Mesenchymal stem cell (in vitro differentiated cells and primary cell): ENCODE measurements around the gene RRP1B.

Experiments
- DNase-seq: peaks from one replicate; pipeline ENCODE4 v3.0.0-alpha.2; 2013
- H2AFZ ChIP-seq: one replicate; pipeline ENCODE4 v1.6.1; 2013; ENCODE audit warnings: low read depth, mild to moderate bottlenecking, control low read depth, inconsistent platforms, low read length, moderate library complexity
- H2AK5ac ChIP-seq: 2 replicates; pipeline ENCODE4 v1.6.1; 2013; ENCODE audit warnings: low read length, moderate library complexity, mild to moderate bottlenecking, inconsistent platforms; ENCODE audit not compliant: severe bottlenecking
- H2BK120ac ChIP-seq: one replicate; pipeline ENCODE4 v1.6.1; 2013; ENCODE audit warnings: low read depth, mild to moderate bottlenecking, inconsistent platforms, low read length, moderate library complexity
- H2BK12ac ChIP-seq, 2 experiments: one replicate each; pipeline ENCODE4 v1.6.1; 2013; ENCODE audit warnings: inconsistent platforms in 2 of 2, low read length in 2 of 2, mild to moderate bottlenecking in 2 of 2, moderate library complexity in 2 of 2, control low read depth in 1 of 2
- H2BK15ac ChIP-seq: one replicate; pipeline ENCODE4 v1.6.1; 2013; ENCODE audit warnings: mild to moderate bottlenecking, low read depth, inconsistent platforms; ENCODE audit not compliant: poor library complexity, severe bottlenecking
- H2BK5ac ChIP-seq: 2 replicates; pipeline ENCODE4 v1.6.1; 2013; ENCODE audit warnings: low read depth, mild to moderate bottlenecking, low read length, control low read depth, inconsistent platforms; ENCODE audit not compliant: poor library complexity, severe bottlenecking
- H3K14ac ChIP-seq, 2 experiments: one replicate each; pipeline ENCODE4 v1.6.1; 2013; ENCODE audit warnings: inconsistent platforms in 2 of 2, low read length in 2 of 2, control low read depth in 1 of 2, mild to moderate bottlenecking in 1 of 2, moderate library complexity in 1 of 2
- H3K18ac ChIP-seq, 2 experiments: one replicate each; pipeline ENCODE4 v1.6.1; 2013; ENCODE audit warnings: inconsistent platforms in 2 of 2, low read length in 2 of 2, control low read depth in 1 of 2, low read depth in 1 of 2, mild to moderate bottlenecking in 1 of 2
- H3K23ac ChIP-seq, 2 experiments: one replicate each; pipeline ENCODE4 v1.6.1; 2013; ENCODE audit warnings: inconsistent platforms in 2 of 2, low read length in 2 of 2, mild to moderate bottlenecking in 2 of 2, moderate library complexity in 2 of 2, control low read depth in 1 of 2
- H3K27ac ChIP-seq: 2 replicates; pipeline ENCODE4 v1.5.1; 2013; ENCODE audit warnings: mild to moderate bottlenecking, moderate library complexity, low read length, control low read depth, inconsistent platforms; ENCODE audit not compliant: poor library complexity, severe bottlenecking
- H3K27me3 ChIP-seq, 2 experiments: 2 replicates each; pipeline versions ENCODE4 v1.6.1 to v1.7.0; 2013; ENCODE audit warnings: low read length in 2 of 2, mild to moderate bottlenecking in 2 of 2, moderate library complexity in 2 of 2, control low read depth in 1 of 2, inconsistent platforms in 1 of 2; ENCODE audit not compliant: control insufficient read depth in 1 of 2, insufficient read depth in 1 of 2
- H3K36me3 ChIP-seq, 2 experiments: 2 replicates each; pipeline versions ENCODE4 v1.6.1 to v1.7.0; 2013; ENCODE audit warnings: low read length in 2 of 2, control low read depth in 1 of 2, inconsistent platforms in 1 of 2, low read depth in 1 of 2, mild to moderate bottlenecking in 1 of 2; ENCODE audit not compliant: insufficient read depth in 2 of 2, control insufficient read depth in 1 of 2
- H3K4ac ChIP-seq, 2 experiments: one replicate each; pipeline ENCODE4 v1.6.1; 2013; ENCODE audit warnings: inconsistent platforms in 2 of 2, low read length in 2 of 2, mild to moderate bottlenecking in 2 of 2, moderate library complexity in 2 of 2, control low read depth in 1 of 2, low read depth in 1 of 2
- H3K4me1 ChIP-seq: 2 replicates; pipeline ENCODE4 v1.6.1; 2013; ENCODE audit warnings: low read depth, low read length, control low read depth; ENCODE audit not compliant: control insufficient read depth, insufficient read depth
- H3K4me2 ChIP-seq: 2 replicates; pipeline ENCODE4 v1.6.1; 2013; ENCODE audit warnings: low read length, mild to moderate bottlenecking, inconsistent platforms; ENCODE audit not compliant: poor library complexity, severe bottlenecking
- H3K4me3 ChIP-seq, 2 experiments: 2 replicates each; pipeline versions ENCODE4 v1.5.1 to v1.7.0; 2013; ENCODE audit warnings: low read length in 2 of 2, mild to moderate bottlenecking in 2 of 2, control low read depth in 1 of 2, low read depth in 1 of 2; ENCODE audit not compliant: insufficient read depth in 1 of 2
- H3K79me1 ChIP-seq: replicated peaks from 2 replicates; pipeline ENCODE4 v1.6.1; 2013; ENCODE audit warnings: mild to moderate bottlenecking, control low read depth, low read length, inconsistent platforms; ENCODE audit not compliant: poor library complexity, severe bottlenecking
- H3K9ac ChIP-seq: 2 replicates; pipeline ENCODE4 v1.7.0; 2013; ENCODE audit warnings: mild to moderate bottlenecking, low read length, moderate library complexity
- H3K9me3 ChIP-seq: 2 replicates; pipeline ENCODE4 v1.7.0; 2013; ENCODE audit warnings: mild to moderate bottlenecking, low read length; ENCODE audit not compliant: control insufficient read depth
- H4K8ac ChIP-seq: one replicate; pipeline ENCODE4 v1.6.1; 2013; ENCODE audit warnings: inconsistent platforms, mild to moderate bottlenecking, low read length, moderate library complexity
- H4K91ac ChIP-seq: one replicate; pipeline ENCODE4 v1.6.1; 2013; ENCODE audit warnings: mild to moderate bottlenecking, low read length, inconsistent platforms
- WGBS: methylation state at CpG from one replicate; pipeline ENCODE4 v1.1.7; 2013; ENCODE audit warnings: mixed read lengths; 5-methylcytosine and 5-hydroxymethylcytosine counted together

The RRP1B gene

GRCh38 chr21:43626390-43626789 lies 33.0 kb upstream of the RRP1B start:
- Histone ChIP-seq H2BK15ac (no peak overlapping the region), H3K4ac (no peak overlapping the region), H2AFZ (no peak overlapping the region), H2BK12ac (no peak overlapping the region), H4K91ac (no peak overlapping the region), H2BK120ac (no peak overlapping the region), H3K4me3 (no peak overlapping the region), H3K36me3 (peaks cover 0 to 3% of the 10 kb centered on the region in 2 experiments), H3K9ac (no peak overlapping the region), H4K8ac (no peak overlapping the region), H3K9me3 (peaks cover 14% of the 10 kb centered on the region), H3K18ac (no peak overlapping the region), H3K23ac (no peak overlapping the region), H2AK5ac (no peak overlapping the region), H3K27ac (no peak overlapping the region), H3K79me1 (no peaks in the 10 kb centered on the region), H3K4me1 (no peaks in the 10 kb centered on the region), H3K27me3 (peaks cover 0 to 7% of the 10 kb centered on the region in 2 experiments), H3K4me2 (no peak overlapping the region), H2BK5ac (no peak overlapping the region), H3K14ac (no peak overlapping the region)
- DNase-seq: peak; percentile 58
- WGBS: 29% methylated on average over 3 of the region's 3 CpGs

GRCh38 chr21:43627527-43627926 lies 31.8 kb upstream of the RRP1B start:
- Histone ChIP-seq H4K91ac (no peak overlapping the region), H2AK5ac (no peak overlapping the region), H3K14ac (no peak overlapping the region), H3K36me3 (peaks cover 3 to 4% of the 10 kb centered on the region in 2 experiments), H2BK15ac (no peak overlapping the region), H2AFZ (no peak overlapping the region), H3K79me1 (no peaks in the 10 kb centered on the region), H3K4ac (no peak overlapping the region), H3K4me3 (no peak overlapping the region), H3K9ac (no peak overlapping the region), H2BK5ac (no peak overlapping the region), H3K27me3 (peaks cover 0 to 7% of the 10 kb centered on the region in 2 experiments), H4K8ac (no peak overlapping the region), H3K18ac (no peak overlapping the region), H2BK120ac (no peak overlapping the region), H2BK12ac (no peak overlapping the region), H3K9me3 (peaks cover 14% of the 10 kb centered on the region), H3K23ac (no peak overlapping the region), H3K4me2 (no peak overlapping the region), H3K4me1 (peaks cover 6% of the 10 kb centered on the region), H3K27ac (no peak overlapping the region)
- no peak for DNase-seq
- WGBS: 62% methylated on average over 2 of the region's 2 CpGs

GRCh38 chr21:43631411-43632107 lies 27.8 kb upstream of the RRP1B start:
- Histone ChIP-seq H4K8ac (peak overlapping the region; percentile 7), H2BK12ac (peak overlapping the region; percentile 32 to 60), H3K4me1 (peaks cover 6% of the 10 kb centered on the region), H3K9me3 (peaks cover 14% of the 10 kb centered on the region), H2BK5ac (no peak overlapping the region), H3K4me2 (no peak overlapping the region), H3K27me3 (no peaks in the 10 kb centered on the region), H4K91ac (peak overlapping the region; percentile 78), H3K9ac (no peak overlapping the region), H3K27ac (no peak overlapping the region), H3K4ac (peak overlapping the region in 1 of 2 experiments; percentile 24), H3K18ac (peak overlapping the region; percentile 4 to 11), H2AFZ (no peak overlapping the region), H2AK5ac (no peak overlapping the region), H3K4me3 (no peak overlapping the region), H3K36me3 (peaks cover 3 to 4% of the 10 kb centered on the region in 2 experiments), H3K23ac (no peak overlapping the region), H3K14ac (peak overlapping the region in 1 of 2 experiments; percentile 35), H3K79me1 (no peaks in the 10 kb centered on the region), H2BK15ac (no peak overlapping the region), H2BK120ac (no peak overlapping the region)
- 92% methylated on average over 14 of the region's 14 CpGs for WGBS
- DNase-seq: no peak

- no peak overlapping the region for H3K4me2 ChIP-seq
- no peak overlapping the region for H2AFZ ChIP-seq
Observed at GRCh38 chr21:43632373-43632905, 26.9 kb upstream of the RRP1B start.

More at GRCh38 chr21:43632373-43632905, 26.9 kb upstream of the RRP1B start:
- peaks cover 3 to 4% of the 10 kb centered on the region in 2 experiments for H3K36me3 ChIP-seq
- H3K9ac ChIP-seq: no peak overlapping the region
- no peaks in the 10 kb centered on the region for H3K79me1 ChIP-seq
- peaks cover 6% of the 10 kb centered on the region for H3K4me1 ChIP-seq
- peak overlapping the region in 1 of 2 experiments; percentile 30 for H3K14ac ChIP-seq
- H3K4me3 ChIP-seq: no peak overlapping the region
- peaks cover 14% of the 10 kb centered on the region for H3K9me3 ChIP-seq
- H3K23ac ChIP-seq: no peak overlapping the region
- H2BK5ac ChIP-seq: no peak overlapping the region
- no peak overlapping the region for H3K27ac ChIP-seq
- H3K27me3 ChIP-seq: no peaks in the 10 kb centered on the region
- DNase-seq: no peak
- no peak overlapping the region for H2BK15ac ChIP-seq
- H2BK120ac ChIP-seq: no peak overlapping the region
- peak overlapping the region; percentile 78 for H4K91ac ChIP-seq
- no peak overlapping the region for H3K18ac ChIP-seq
- 65% methylated on average over 3 of the region's 5 CpGs for WGBS
- H2BK12ac ChIP-seq: peak overlapping the region in 1 of 2 experiments; percentile 32
- H3K4ac ChIP-seq: peak overlapping the region in 1 of 2 experiments; percentile 24
- H2AK5ac ChIP-seq: no peak overlapping the region
- H4K8ac ChIP-seq: no peak overlapping the region
